Astrocyte of the spinal cord (primary cell): ENCODE results near the gene SYTL1.

Experiments
- DNase-seq: peaks from one replicate; pipeline ENCODE4 v3.0.0; 2011; ENCODE audit warnings: low read depth, low spot score
- H3K4me3 ChIP-seq: 2 replicates; pipeline ENCODE4 v1.5.1; 2011; ENCODE audit warnings: low read depth, mild to moderate bottlenecking, low read length, moderate library complexity
- CTCF ChIP-seq: IDR thresholded peaks from 2 replicates; pipeline ENCODE4 v1.5.1; 2012; ENCODE audit warnings: low read depth, mild to moderate bottlenecking, low read length, inconsistent platforms
- in situ Hi-C: cut with HindIII; loops from 2 replicates; pipeline ENCODE4 v1.10.0; 2017; ENCODE audit warnings: low sequenced_read_pairs

Gene SYTL1

GRCh38 chr1:27336756-27337155 lies 5.1 kb upstream of the SYTL1 start:
- in situ Hi-C loops: no loop called here
- TF ChIP-seq CTCF: no peak
- DNase-seq: no peak
- H3K4me3 ChIP-seq: no peak overlapping the region

- in situ Hi-C loops: no loop called here
- DNase-seq: no peak
- H3K4me3 ChIP-seq: no peak overlapping the region
- TF ChIP-seq CTCF: no peak
Measured at GRCh38 chr1:27338751-27339150, 3.1 kb upstream of the SYTL1 start.

GRCh38 chr1:27339213-27339612 lies 2.6 kb upstream of the SYTL1 start:
- no peak for TF ChIP-seq CTCF
- no peak for DNase-seq
- no peak overlapping the region for H3K4me3 ChIP-seq
- in situ Hi-C loops: no loop called here

- no peak for DNase-seq
- in situ Hi-C loops: no loop called here
- H3K4me3 ChIP-seq: no peak overlapping the region
Measured at GRCh38 chr1:27342391-27342777, 562 bp downstream of the SYTL1 start.

GRCh38 chr1:27342778-27343638 lies 1.2 kb downstream of the SYTL1 start:
- in situ Hi-C loops: no loop called here
- H3K4me3 ChIP-seq: no peak overlapping the region
- no peak for DNase-seq
- TF ChIP-seq CTCF: no peak

More at GRCh38 chr1:27342391-27342777, 562 bp downstream of the SYTL1 start:
- TF ChIP-seq CTCF: no peak

GRCh38 chr1:27343639-27344025 lies 1.8 kb downstream of the SYTL1 start:
- no peak for DNase-seq
- in situ Hi-C loops: no loop called here
- no peak overlapping the region for H3K4me3 ChIP-seq
- no peak for TF ChIP-seq CTCF
